UCSD-AML1 (cell line): Measurements from ENCODE around the gene PDE4A.

Source experiments
- DNase-seq: peaks from one replicate; lab custom pipeline; 2025; ENCODE audit not compliant: unreplicated experiment; lab: John Stamatoyannopoulos, UW

Gene PDE4A

GRCh38 chr19:10508036-10508435 is 87.7 kb downstream of the PDE4A start:
- DNase-seq = no peak

- DNase-seq = no peak
These were observed 88.4 kb downstream of the PDE4A start for GRCh38 chr19:10508707-10509106.

- DNase-seq = peak; percentile 38
These were observed 90.0 kb downstream of the PDE4A start for GRCh38 chr19:10510301-10510802.

GRCh38 chr19:10513223-10513622 is 92.9 kb downstream of the PDE4A start:
- DNase-seq = no peak

- DNase-seq = no peak
These were observed 94.1 kb downstream of the PDE4A start for GRCh38 chr19:10514211-10515145.

- DNase-seq = no peak
These were observed 95.7 kb downstream of the PDE4A start for GRCh38 chr19:10516064-10516385.

GRCh38 chr19:10516671-10517286 is 96.4 kb downstream of the PDE4A start:
- DNase-seq = no peak

GRCh38 chr19:10517361-10517759 is 97.0 kb downstream of the PDE4A start, which contains the start of gene S1PR5:
Gene S1PR5, minus strand, starts transcription at chr19:10517447. Its CDS starts 2,436 bp downstream, at chr19:10515011.
- DNase-seq = no peak

GRCh38 chr19:10517760-10518443 is 97.6 kb downstream of the PDE4A start:
- DNase-seq = no peak

GRCh38 chr19:10518444-10519361 is 98.4 kb downstream of the PDE4A start:
- no peak for DNase-seq
